ENCODE results near the gene PPP1R14D.

The PPP1R14D gene

DNA sequence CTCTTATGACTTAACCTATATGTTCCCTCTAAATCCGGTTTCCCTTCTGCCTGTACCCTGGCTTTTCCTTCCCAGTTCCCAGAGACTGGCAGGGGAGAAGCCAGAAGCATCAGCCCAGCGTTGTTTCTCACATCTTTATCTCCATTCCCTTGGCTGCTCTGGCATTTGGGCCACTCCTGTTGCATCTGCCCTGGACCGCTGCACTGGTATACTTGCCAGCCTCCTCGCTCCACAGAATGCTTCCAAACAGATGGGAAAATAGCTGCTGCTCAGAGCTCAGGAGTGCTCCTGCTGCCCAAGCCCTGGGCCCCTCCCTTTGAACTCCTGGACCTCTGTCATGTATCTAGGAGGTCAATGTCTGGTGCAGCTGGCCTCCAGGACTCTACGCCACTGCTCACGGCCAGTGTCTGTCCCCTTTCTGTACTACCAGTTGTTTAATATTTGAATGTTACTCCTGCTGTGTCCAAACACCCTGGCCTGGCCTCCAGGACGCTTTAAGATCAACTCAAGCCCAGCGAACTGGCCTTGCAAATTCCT, 22.1 kb upstream of the PPP1R14D start:
- no peak for DNase-seq

- DNase-seq: no peak
These were observed 18.9 kb upstream of the PPP1R14D start for GRCh38 chr15:40847223-40847961.

- no peak for DNase-seq
These were observed 18.3 kb upstream of the PPP1R14D start for GRCh38 chr15:40846841-40847222.

DNA sequence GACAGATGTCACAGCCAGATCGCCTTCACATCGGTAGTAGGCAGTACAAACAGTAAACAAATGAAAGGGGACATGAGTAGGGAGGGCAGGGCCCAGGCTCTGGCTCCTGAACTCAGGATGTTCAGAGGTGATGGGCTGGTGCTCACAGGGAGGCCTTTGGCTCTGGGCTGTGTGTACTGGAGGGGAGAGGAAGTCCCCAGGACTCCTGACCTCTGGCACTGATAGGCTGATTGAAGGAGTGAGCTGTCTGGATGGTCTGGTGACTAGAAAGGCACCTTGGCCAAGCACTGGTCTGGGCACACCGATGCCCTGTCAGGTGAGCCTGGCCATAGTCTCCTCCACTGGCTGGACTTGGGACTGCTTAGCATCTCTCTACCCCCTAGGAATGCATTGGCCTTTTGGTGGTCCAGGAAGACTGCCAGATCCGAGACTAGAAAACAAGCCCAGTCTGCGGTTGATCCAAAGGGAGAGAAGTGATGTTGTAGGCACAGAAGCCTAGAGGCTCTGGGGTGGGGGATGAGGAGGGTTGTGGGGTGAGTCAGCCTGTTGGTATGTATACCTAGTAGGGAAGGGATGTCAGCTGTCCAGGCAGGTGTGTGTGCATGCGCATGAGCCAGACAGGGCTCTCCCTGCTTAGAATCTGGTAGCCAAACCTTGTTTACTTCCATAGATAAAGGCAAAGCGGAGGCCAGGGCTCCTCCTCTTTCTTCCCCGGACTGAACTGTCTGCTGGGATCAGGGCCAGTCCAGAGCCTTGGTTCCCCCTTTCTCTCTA, 17.2 kb upstream of the PPP1R14D start:
- DNase-seq: no peak

- DNase-seq: no peak
These were observed 16.5 kb upstream of the PPP1R14D start for GRCh38 chr15:40845036-40845435.

DNA sequence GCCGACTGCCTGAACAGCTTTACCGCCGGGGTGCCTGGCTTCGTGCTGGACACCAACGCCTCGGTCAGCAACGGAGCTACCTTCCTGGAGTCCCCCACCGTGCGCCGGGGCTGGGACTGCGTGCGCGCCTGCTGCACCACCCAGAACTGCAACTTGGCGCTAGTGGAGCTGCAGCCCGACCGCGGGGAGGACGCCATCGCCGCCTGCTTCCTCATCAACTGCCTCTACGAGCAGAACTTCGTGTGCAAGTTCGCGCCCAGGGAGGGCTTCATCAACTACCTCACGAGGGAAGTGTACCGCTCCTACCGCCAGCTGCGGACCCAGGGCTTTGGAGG, 16.2 kb upstream of the PPP1R14D start:
- peak; percentile 20 to 32 for DNase-seq

- peak; percentile 64 to 74 for DNase-seq
These were observed 15.6 kb upstream of the PPP1R14D start, which contains the start of gene SPINT1 for GRCh38 chr15:40843885-40844695. SPINT1 (plus strand) TSS chr15:40844048; CDS start chr15:40844555, 507 bp downstream.

DNA sequence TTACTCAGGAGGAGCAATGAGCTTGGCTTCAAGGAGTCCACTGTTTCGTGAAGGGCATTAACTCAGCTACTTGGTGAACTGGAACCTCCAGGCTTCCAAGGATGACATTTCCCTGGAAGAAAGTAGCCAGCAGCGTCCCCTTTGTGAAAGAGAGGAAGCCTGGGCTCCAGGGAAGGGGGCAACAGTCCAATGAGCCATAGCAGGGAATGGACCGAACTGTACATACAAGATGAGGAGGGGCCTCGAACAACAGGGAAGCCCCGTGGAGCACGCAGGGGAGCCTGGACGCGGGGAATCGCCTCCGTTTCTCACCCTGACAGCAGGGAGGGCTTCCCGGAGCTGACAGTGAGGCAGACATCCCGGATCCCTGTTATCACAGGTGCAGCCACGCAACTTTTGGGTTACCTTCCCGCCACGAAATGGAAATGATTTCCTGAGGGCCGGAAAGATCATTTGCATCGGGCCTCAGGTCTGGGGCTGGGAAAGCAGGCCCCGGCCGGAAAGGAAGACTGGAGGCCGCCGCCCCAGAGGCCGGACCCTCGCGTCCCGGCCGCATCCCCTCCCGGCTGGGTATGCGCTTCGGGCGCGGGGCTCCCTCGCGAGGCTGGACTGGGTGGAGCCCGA, 14.9 kb upstream of the PPP1R14D start:
- DNase-seq: no peak

DNA sequence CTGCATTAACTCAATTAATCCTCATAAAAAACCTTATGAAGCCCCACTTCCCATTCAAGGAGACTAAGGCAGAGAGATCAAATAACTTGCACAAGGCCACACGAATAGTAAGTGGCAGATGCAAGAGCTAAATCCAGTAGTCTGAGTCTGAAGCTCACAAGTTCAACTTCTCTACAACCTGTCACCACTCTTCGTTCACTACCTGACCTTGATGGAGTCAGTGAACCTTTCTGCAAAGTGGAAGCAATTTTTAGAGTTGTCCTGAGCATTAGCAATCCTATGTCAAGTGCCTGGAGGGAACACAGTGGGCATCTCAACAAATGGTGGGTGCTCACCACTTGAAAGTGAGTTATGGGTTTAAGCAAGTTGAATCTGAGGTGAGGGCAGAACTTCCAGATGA, 13.2 kb upstream of the PPP1R14D start:
- DNase-seq: no peak

GRCh38 chr15:40838756-40839155, 10.2 kb upstream of the PPP1R14D start:
- DNase-seq: no peak

DNA sequence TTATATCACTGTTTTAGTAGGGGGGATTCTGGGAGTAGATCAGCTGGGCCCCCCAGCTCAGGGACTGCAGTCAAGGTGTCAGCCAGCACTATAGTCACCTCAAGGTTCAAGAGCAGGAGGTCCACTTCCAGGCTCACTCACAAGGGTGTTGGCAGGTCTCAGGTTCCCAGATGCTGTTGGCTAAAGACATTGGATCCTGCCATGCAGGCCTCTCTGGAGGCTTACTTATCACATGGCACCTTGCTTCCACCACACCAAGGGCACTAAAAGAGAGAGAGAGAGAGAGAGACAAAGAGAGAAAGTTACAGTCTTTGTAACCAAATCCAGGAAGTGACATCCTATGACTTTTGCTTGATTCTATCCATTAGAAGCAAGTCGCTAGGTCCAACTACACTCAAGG, 7.5 kb upstream of the PPP1R14D start:
- no peak for DNase-seq

DNA sequence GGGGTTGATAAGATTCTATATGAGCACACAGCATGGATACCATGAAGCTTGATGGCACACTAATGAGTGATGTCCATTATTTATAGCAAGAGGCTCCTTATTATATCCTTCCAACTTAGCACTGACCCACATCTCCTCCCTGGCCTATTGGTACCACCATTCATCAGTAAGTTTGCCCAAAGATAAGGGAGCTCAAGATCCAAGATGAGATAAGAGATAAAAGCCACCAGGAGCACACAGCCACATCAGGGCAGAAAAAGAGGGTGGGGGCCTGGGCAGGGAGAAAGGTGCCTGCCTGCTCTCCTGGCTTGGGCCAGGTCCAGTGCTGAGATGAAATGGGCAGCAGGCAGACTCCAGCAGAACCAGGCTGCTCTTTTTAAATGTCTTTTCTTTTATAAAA, 4.4 kb upstream of the PPP1R14D start:
- no peak for DNase-seq

DNA sequence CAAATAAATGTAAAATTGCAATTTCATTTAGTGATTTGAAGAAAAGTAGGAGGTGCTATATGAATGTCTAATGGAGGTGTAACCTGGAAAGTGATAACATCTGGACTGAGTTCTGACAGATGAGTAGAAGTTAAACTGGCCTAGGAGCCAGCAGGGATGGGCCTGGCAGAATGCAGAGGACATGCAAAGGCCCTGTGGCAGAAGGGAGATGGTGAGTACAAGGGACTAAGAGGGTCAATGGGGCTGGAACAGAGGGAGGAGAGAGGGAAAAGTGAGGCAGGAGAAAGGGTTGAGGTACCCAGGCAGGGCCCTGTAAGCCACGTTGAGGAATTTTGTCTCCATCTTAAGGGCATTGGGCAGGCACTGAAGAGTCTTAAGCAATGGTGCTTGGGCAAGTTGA, 3.4 kb upstream of the PPP1R14D start:
- DNase-seq: no peak

DNA sequence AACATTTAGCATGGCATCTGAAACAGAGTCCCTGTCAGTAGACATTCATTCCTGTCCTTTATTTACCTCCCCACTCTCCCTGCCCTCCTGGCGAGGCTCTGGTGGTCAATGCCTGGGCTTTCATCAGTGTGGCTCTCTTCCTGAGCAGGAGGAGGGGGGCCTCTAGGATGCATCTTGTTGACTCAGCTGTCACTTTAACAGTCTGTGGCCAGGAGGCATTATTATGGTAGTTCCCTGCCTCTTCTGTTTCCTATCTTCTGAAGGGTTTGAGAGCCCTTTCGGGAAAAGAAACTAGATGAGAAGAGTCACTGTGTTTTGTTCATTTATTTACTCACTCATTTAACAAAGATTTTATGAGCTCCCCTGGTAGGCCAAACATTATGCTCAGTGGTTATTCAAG, 2.4 kb upstream of the PPP1R14D start:
- DNase-seq: no peak

- DNase-seq: no peak
These were observed 607 bp upstream of the PPP1R14D start for GRCh38 chr15:40829115-40829514.

DNA sequence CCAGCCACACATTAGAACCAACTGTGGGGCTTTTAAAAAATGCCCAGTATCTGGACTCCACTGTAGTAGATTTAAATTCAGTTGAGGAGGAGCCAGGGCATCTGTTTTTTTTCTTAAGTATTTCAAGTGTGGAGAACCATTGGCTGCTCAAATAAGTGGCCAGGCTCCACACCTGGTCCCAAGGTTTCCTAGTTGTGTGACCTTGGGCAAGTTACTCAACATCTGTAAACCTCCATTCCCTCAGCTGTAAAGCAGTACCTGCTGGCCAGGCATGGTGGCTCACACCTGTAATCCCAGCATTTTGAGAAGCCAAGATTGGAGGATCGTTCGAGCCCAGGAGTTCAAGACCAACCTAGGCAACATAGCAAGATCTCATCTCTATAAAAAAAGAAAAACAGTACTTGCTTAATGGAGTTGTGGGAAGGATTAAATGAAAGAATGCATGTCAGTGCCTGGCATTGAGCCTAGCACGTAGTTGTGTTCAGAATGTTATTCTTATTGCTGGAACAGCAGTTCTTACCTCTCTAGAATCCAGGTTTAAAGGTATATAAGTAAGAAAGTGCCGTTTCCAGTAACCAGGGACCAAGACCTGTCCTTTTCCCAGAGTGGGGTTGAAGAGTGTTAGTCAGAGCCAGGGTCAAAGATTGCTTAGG, 2.0 kb downstream of the PPP1R14D start:
- no peak for DNase-seq

- DNase-seq: no peak
These were observed 2.7 kb downstream of the PPP1R14D start for GRCh38 chr15:40825661-40826422.

GRCh38 chr15:40823572-40824343, 4.8 kb downstream of the PPP1R14D start:
- DNase-seq: no peak

GRCh38 chr15:40821195-40821594, 7.3 kb downstream of the PPP1R14D start:
- DNase-seq: no peak

- no peak for DNase-seq
These were observed 9.5 kb downstream of the PPP1R14D start for GRCh38 chr15:40819048-40819447.
